ENCODE results near the gene C2CD5.

Gene C2CD5

DNA sequence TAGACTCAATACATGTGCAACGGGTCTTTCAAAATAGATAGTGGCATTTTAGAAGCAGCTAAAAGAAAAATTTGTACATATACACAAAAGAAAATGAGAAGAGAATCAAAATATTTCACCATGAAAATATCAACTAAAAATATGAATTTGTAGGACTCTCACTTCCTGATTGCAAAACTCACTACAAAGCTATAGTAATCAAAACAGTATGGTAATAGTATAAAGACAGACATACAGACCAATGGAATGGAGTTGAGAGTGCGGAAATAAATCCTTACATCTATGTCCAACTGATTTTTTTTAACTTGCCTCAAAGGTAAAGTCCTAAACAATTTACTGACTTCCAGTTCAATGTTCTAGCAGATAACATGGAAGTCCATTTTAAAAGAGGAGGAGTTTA lies 13.1 kb downstream of the C2CD5 start:
- ChIA-PET CTCF (interaction anchor here (1.0 to 3.9 kb wide), 5 partner anchors 10 to 65 kb away, joined by 3 to 21 read pairs (median 3); partner anchors contain the start of gene C2CD5), POLR2A (no interaction called here)
- DNase-seq (ENCODE audit: low read depth, low spot score), result no peak
- TF ChIP-seq, protein P1, sequence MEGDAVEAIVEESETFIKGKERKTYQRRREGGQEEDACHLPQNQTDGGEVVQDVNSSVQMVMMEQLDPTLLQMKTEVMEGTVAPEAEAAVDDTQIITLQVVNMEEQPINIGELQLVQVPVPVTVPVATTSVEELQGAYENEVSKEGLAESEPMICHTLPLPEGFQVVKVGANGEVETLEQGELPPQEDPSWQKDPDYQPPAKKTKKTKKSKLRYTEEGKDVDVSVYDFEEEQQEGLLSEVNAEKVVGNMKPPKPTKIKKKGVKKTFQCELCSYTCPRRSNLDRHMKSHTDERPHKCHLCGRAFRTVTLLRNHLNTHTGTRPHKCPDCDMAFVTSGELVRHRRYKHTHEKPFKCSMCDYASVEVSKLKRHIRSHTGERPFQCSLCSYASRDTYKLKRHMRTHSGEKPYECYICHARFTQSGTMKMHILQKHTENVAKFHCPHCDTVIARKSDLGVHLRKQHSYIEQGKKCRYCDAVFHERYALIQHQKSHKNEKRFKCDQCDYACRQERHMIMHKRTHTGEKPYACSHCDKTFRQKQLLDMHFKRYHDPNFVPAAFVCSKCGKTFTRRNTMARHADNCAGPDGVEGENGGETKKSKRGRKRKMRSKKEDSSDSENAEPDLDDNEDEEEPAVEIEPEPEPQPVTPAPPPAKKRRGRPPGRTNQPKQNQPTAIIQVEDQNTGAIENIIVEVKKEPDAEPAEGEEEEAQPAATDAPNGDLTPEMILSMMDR (IDR thresholded peaks at IDR 0.05; ENCODE audit: insufficient read depth, low read length, missing control alignments), result no peak
- H3K4me3 ChIP-seq (ENCODE audit: low read depth, low read length), result no peak overlapping the region

DNA sequence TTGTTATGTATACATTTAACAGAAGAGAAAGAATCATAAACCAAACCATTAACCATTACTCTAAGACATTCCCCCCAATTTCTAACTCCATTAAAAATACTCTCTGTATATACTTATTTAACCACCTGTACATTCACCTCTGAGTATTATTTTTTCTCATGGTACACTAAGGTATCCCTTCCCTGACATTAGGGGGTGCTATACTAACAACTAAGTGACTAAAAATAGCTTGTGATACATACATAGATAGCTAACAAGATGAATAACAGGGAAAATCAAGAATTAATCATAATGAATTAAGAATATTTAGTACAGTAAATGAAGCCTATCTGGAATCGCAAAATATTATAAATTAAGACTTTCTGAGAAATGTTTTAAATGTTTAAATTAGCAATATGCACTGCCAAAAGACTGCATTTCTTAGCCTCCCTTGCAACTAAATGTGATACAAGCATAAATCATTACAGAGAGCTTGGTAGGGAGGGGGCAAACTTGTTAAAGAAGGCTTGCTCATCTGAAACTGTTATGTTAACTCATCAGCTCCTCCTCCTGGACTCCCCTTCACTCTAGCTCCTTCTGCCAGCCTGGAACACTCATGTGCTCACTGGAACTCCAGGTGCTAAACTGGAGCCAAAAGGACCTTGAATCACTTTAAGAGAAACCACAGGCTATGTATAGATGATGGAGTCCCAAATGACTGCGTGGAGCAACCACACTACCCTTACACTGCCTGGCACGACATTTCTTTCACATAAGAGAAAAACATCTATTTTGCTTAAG lies 14.9 kb downstream of the C2CD5 start:
- POLR2A ChIA-PET, result interaction anchor here (0.7 kb wide), 1 partner anchor 96 kb away, joined by 3 read pairs; the partner anchor contains the start of gene ETNK1
- TF ChIP-seq, protein P1 (IDR thresholded peaks at IDR 0.05; ENCODE audit: insufficient read depth, low read length, missing control alignments), result peak; percentile 19
- DNase-seq (ENCODE audit: low read depth, low spot score), result no peak
- CTCF ChIA-PET, result interaction anchor here (0.7 to 3.9 kb wide), 9 partner anchors 9 to 142 kb away, joined by 3 to 21 read pairs (median 5); partner anchors contain the start of gene C2CD5
- no peak overlapping the region for H3K4me3 ChIP-seq (ENCODE audit: low read depth, low read length)

DNA sequence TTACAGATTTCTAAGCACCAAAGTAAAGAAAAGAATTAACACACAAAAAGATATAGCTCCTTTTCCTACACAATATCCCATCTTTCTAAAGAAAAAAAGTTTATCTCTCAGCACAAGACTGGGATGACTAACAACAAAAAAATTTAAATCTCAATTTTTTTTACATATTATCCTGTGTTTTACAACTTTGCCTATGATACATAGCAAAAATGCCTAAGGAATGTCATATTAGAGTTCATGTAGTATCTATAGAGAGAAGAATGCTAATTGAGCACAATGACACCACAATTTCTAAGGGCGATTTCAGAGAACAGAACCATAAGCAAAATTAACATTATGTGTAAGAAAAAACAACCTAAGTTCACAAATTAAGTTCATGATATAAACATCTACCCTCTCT lies 16.3 kb downstream of the C2CD5 start:
- POLR2A ChIA-PET, result interaction anchor here (1.3 kb wide), 2 partner anchors 16 to 97 kb away, joined by 3 read pairs; partner anchors contain the start of genes C2CD5 and ETNK1
- no peak overlapping the region for H3K4me3 ChIP-seq (ENCODE audit: low read depth, low read length)
- peak; percentile 45 for DNase-seq (ENCODE audit: low read depth, low spot score)
- CTCF ChIA-PET, result interaction anchor here (0.9 to 3.9 kb wide), 4 partner anchors 17 to 118 kb away, joined by 3 to 21 read pairs (median 5); partner anchors contain the start of gene C2CD5
- TF ChIP-seq, protein P1 (IDR thresholded peaks at IDR 0.05; ENCODE audit: insufficient read depth, low read length, missing control alignments), result no peak

DNA sequence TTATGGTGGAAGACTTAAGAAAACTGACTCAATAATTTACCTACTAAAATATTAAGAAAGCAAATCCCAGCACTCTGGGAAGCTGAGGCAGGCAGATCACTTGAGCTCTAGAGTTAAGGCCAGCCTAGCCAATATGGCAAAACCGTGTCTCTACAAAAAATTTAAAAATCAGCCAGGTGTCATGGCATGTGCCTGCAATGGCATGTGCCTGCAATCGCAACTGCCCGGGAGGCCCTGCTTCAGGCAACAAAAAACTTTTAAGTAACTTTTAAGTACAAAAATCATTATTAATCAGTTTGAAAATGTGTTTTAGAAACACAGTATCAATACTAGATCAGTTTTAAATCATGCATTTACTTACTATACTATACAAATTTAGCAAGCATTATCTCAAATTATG lies 17.5 kb downstream of the C2CD5 start:
- H3K4me3 ChIP-seq (ENCODE audit: low read depth, low read length), result no peak overlapping the region
- ChIA-PET POLR2A (interaction anchor here (1.3 kb wide), 1 partner anchor 98 kb away, joined by 3 read pairs; the partner anchor contains the start of gene ETNK1), CTCF (no interaction called here)
- TF ChIP-seq, protein P1 (IDR thresholded peaks at IDR 0.05; ENCODE audit: insufficient read depth, low read length, missing control alignments), result no peak
- DNase-seq (ENCODE audit: low read depth, low spot score), result no peak

- no peak overlapping the region for H3K4me3 ChIP-seq (ENCODE audit: low read depth, low read length)
- ChIA-PET CTCF (interaction anchor here (0.8 kb wide), 1 partner anchor 19 kb away, joined by 3 read pairs; the partner anchor contains the start of gene C2CD5), POLR2A (interaction anchor here (1.1 kb wide), 1 partner anchor 19 kb away, joined by 3 read pairs; the partner anchor contains the start of gene C2CD5)
- DNase-seq (ENCODE audit: low read depth, low spot score), result no peak
- TF ChIP-seq, protein P1 (IDR thresholded peaks at IDR 0.05; ENCODE audit: insufficient read depth, low read length, missing control alignments), result no peak
These were observed 18.9 kb downstream of the C2CD5 start for GRCh38 chr12:22525426-22525825.

- ChIA-PET CTCF (interaction anchor here (0.9 to 1.4 kb wide), 3 partner anchors 9 to 26 kb away, joined by 3 to 5 read pairs (median 3); partner anchors contain the start of gene C2CD5), POLR2A (no interaction called here)
- no peak for DNase-seq (ENCODE audit: low read depth, low spot score)
- TF ChIP-seq, protein P1 (IDR thresholded peaks at IDR 0.05; ENCODE audit: insufficient read depth, low read length, missing control alignments), result no peak
- H3K4me3 ChIP-seq (ENCODE audit: low read depth, low read length), result no peak overlapping the region
These were observed 25.3 kb downstream of the C2CD5 start for GRCh38 chr12:22518998-22519397.
